Endodermal cell (in vitro differentiated cells): Measurements from ENCODE around the gene RIMKLB. TPM values are rescaled to one million over a fixed set of nuclear protein-coding genes. Genes with fewer than 3 reads are reported as not detected.
A peak's percentile ranks its signal among the peaks of the same experiment; 100 is the strongest.

Source experiments
- DNase-seq: peaks from one replicate; pipeline ENCODE4 v3.0.0-alpha.2; 2017
- H3K27ac ChIP-seq: 2 replicates; pipeline ENCODE4 v1.5.1; 2013; ENCODE audit warnings: mild to moderate bottlenecking, low read depth, low read length, moderate library complexity
- H3K27me3 ChIP-seq: 2 replicates; pipeline ENCODE4 v1.6.1; 2013; ENCODE audit warnings: mild to moderate bottlenecking, low read length, moderate library complexity; ENCODE audit not compliant: insufficient read depth, control insufficient read depth, poor library complexity, severe bottlenecking
- H3K36me3 ChIP-seq: 2 replicates; pipeline ENCODE4 v1.7.0; 2013; ENCODE audit warnings: mild to moderate bottlenecking, low read length, moderate library complexity; ENCODE audit not compliant: control insufficient read depth, insufficient read depth
- H3K4me1 ChIP-seq: one replicate; pipeline ENCODE4 v1.7.0; 2013; ENCODE audit warnings: low read length; ENCODE audit not compliant: control insufficient read depth, insufficient read depth
- H3K4me3 ChIP-seq: 2 replicates; pipeline ENCODE4 v1.5.1; 2013; ENCODE audit warnings: mild to moderate bottlenecking, low read length, moderate library complexity
- H3K9ac ChIP-seq: 2 replicates; pipeline ENCODE4 v1.6.1; 2013; ENCODE audit warnings: mild to moderate bottlenecking, low read length, moderate library complexity; ENCODE audit not compliant: poor library complexity, severe bottlenecking; ENCODE audit errors: extremely low read depth
- H3K9me3 ChIP-seq: 2 replicates; pipeline ENCODE4 v1.6.1; 2013; ENCODE audit warnings: mild to moderate bottlenecking, low read length, moderate library complexity; ENCODE audit not compliant: control insufficient read depth
- H3K27ac Mint-ChIP-seq: 2 replicates; pipeline ENCODE4 v1.8.0; 2020; ENCODE audit warnings: mixed read lengths
- H3K27me3 Mint-ChIP-seq: 2 replicates; pipeline ENCODE4 v1.8.0; 2021; ENCODE audit warnings: mild to moderate bottlenecking, mixed read lengths; ENCODE audit not compliant: insufficient read depth
- H3K36me3 Mint-ChIP-seq: 2 replicates; pipeline ENCODE4 v1.8.0; 2020; ENCODE audit warnings: low read depth, mixed read lengths
- H3K4me1 Mint-ChIP-seq: 2 replicates; pipeline ENCODE4 v1.8.0; 2020; ENCODE audit warnings: mixed read lengths
- H3K4me3 Mint-ChIP-seq: 2 replicates; pipeline ENCODE4 v1.8.0; 2020; ENCODE audit warnings: mild to moderate bottlenecking, moderate library complexity, mixed read lengths
- H3K9me3 Mint-ChIP-seq: 2 replicates; pipeline ENCODE4 v1.8.0; 2020; ENCODE audit warnings: mild to moderate bottlenecking, mixed read lengths
- WGBS, 2 experiments: methylation state at CpG; one replicate each; pipeline versions ENCODE4 v1.1.5 to v1.1.7; 2013; ENCODE audit warnings: missing lambda C conversion rate in 2 of 2, mixed read lengths in 1 of 2; ENCODE audit not compliant: insufficient coverage in 1 of 2, insufficient read length in 1 of 2; 5-methylcytosine and 5-hydroxymethylcytosine counted together
- total RNA-seq, 2 donors: library from RNA; stranded (reverse); fragmentation: NEBNext Ultra II Directional in 1 of 2; extraction: Animal tissue kit (Norgen Biotek cat#: 25700) in 1 of 2; gene quantifications; 2 replicates in 1 of 2; 3 replicates in 1 of 2; pipeline ENCODE4 v1.2.1, GENCODE V29; 2021
- TF ChIP-seq, protein P1 (sequence below): fragments of 200-600 bp; sonication (generic); conservative IDR thresholded peaks from 2 replicates; pipeline ENCODE4 v1.5.0; 2021; ENCODE audit warnings: antibody characterized with exemption, mild to moderate bottlenecking

RIMKLB gene
- total RNA-seq, 2 donors from 2014 or later: 85.3 to 180 TPM

DNA sequence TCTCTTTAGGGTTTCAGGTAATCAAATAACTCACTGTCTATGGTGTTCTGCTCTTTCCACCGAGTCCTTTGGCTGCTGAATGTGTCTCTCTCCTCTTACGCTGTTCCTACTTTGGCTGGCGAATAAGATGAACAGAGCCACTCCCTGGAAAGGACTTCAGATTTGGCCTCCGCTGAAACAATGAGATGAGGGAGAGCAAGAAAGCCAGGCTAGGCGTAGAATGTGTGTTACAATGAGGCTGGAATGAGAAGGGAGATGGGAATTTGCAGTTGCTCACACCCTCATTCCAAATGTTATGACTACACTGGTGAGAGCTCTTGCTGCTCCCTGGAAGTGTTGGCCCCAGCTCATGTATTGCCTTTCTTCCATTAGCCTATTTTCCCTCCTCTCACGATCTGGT, 35.2 kb upstream of the RIMKLB start, which contains the start of gene MFAP5:
TSS of gene MFAP5 (minus strand) at position 234 of the 400 bp plus-strand sequence. CDS start 722 bp downstream, outside the sequence.
- H3K36me3 ChIP-seq: no peaks in the 10 kb centered on the region
- Mint-ChIP-seq H3K4me3 (no peak within 1 kb of the TSS), H3K9me3 (no peaks in the 10 kb centered on the region), H3K36me3 (no peaks in the 10 kb centered on the region), H3K27me3 (no peaks in the 10 kb centered on the region), H3K4me1 (peaks cover 6% of the 10 kb centered on the region), H3K27ac (no peak within 1 kb of the TSS)
- H3K27ac ChIP-seq: no peak within 1 kb of the TSS
- 85 to 90% methylated on average over 3 to 6 of the region's 6 CpGs for WGBS, 2 experiments
- TF ChIP-seq, protein P1, sequence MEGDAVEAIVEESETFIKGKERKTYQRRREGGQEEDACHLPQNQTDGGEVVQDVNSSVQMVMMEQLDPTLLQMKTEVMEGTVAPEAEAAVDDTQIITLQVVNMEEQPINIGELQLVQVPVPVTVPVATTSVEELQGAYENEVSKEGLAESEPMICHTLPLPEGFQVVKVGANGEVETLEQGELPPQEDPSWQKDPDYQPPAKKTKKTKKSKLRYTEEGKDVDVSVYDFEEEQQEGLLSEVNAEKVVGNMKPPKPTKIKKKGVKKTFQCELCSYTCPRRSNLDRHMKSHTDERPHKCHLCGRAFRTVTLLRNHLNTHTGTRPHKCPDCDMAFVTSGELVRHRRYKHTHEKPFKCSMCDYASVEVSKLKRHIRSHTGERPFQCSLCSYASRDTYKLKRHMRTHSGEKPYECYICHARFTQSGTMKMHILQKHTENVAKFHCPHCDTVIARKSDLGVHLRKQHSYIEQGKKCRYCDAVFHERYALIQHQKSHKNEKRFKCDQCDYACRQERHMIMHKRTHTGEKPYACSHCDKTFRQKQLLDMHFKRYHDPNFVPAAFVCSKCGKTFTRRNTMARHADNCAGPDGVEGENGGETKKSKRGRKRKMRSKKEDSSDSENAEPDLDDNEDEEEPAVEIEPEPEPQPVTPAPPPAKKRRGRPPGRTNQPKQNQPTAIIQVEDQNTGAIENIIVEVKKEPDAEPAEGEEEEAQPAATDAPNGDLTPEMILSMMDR: no peak
- H3K4me3 ChIP-seq: no peak within 1 kb of the TSS
- no peaks in the 10 kb centered on the region for H3K9me3 ChIP-seq
- no peak within 1 kb of the TSS for H3K9ac ChIP-seq
- no peaks in the 10 kb centered on the region for H3K27me3 ChIP-seq
- H3K4me1 ChIP-seq: peaks cover 5% of the 10 kb centered on the region
- DNase-seq: no peak

DNA sequence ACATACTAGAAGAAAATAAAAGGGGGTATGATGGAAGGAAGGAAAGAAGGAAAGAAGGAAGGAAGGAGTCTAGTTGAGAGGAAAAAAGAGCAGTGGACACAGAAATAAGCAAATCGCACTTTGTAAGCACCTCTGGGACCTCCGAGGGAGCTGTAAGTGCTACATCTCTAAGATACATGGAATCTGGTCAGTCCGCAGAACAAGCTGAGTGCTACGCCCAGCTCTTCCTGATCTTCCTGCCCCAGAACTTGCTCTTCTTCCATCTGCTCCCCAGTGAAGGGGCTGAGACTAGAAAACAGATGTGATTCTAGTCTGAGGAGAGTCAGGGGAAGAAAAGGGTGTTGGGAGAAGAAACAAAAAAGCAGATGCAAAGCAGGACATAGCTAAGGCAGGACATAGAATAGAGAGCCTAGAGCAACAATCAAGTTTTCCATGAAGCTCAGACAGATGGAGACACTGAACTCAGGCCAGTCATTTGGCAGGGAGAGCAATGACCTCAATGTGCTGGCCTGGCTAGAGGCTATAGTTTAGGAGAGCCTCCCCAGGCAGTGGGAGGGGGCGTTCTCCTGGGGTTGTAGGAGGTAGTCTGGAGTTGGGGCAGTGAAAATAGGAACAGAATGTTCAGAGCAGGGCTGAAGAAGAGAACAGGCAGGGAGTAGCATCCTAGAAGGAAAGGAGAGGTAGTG, 33.4 kb upstream of the RIMKLB start:
- H3K27me3 ChIP-seq: no peaks in the 10 kb centered on the region
- Mint-ChIP-seq H3K4me3 (no peak overlapping the region), H3K9me3 (peaks cover under 1% of the 10 kb centered on the region), H3K27ac (no peak overlapping the region), H3K36me3 (peaks cover under 1% of the 10 kb centered on the region), H3K4me1 (no peaks in the 10 kb centered on the region), H3K27me3 (no peaks in the 10 kb centered on the region)
- H3K36me3 ChIP-seq: no peaks in the 10 kb centered on the region
- no peak overlapping the region for H3K4me3 ChIP-seq
- DNase-seq: peak; percentile 2
- H3K9me3 ChIP-seq: no peaks in the 10 kb centered on the region
- H3K27ac ChIP-seq: no peak overlapping the region
- no peaks in the 10 kb centered on the region for H3K4me1 ChIP-seq
- 96 to 98% methylated on average over 4 to 5 of the region's 5 CpGs for WGBS, 2 experiments
- no peak overlapping the region for H3K9ac ChIP-seq
- TF ChIP-seq, protein P1: no peak

DNA sequence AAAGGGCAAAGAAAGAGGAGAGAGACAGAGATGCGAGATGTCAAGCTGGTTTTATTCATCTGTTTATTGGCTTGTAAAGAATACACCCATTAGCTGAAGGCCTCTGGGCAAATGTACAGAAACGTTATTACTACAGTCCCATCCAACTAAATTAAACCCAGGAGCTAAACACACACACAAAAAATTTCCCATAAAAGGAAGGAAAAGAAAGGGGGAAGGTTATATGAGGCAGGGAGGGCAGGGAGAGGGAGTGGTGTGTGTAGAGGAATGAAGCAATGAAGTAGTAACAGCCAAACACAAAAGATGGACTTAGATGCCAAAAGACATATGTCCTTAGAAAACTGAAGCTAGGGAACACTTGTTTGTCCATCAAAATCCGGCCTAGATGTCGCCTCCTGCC, 32.0 kb upstream of the RIMKLB start:
- no peaks in the 10 kb centered on the region for H3K27me3 ChIP-seq
- Mint-ChIP-seq H3K36me3 (peaks cover 6% of the 10 kb centered on the region), H3K9me3 (peaks cover 12% of the 10 kb centered on the region), H3K27me3 (no peaks in the 10 kb centered on the region), H3K4me1 (no peaks in the 10 kb centered on the region), H3K4me3 (no peak overlapping the region), H3K27ac (no peak overlapping the region)
- H3K27ac ChIP-seq: no peak overlapping the region
- H3K4me1 ChIP-seq: no peaks in the 10 kb centered on the region
- no peaks in the 10 kb centered on the region for H3K36me3 ChIP-seq
- WGBS, 2 experiments: 95 to 100% methylated on average over 3 of the region's 4 CpGs
- H3K4me3 ChIP-seq: no peak overlapping the region
- TF ChIP-seq, protein P1: no peak
- H3K9me3 ChIP-seq: no peaks in the 10 kb centered on the region
- no peak overlapping the region for H3K9ac ChIP-seq
- no peak for DNase-seq
